SHP77 treated with DMSO at 0.1 percent for 48 hours (cell line): ENCODE measurements around the gene EXOC6.
A peak's percentile ranks its signal among the peaks of the same experiment; 100 is the strongest.

ENCODE experiments used
- DNase-seq: peaks from one replicate; lab custom pipeline; 2025; lab: John Stamatoyannopoulos, UW

EXOC6 gene

GRCh38 chr10:92832998-92833650 is 15.2 kb upstream of the EXOC6 start:
- DNase-seq, result no peak

DNA sequence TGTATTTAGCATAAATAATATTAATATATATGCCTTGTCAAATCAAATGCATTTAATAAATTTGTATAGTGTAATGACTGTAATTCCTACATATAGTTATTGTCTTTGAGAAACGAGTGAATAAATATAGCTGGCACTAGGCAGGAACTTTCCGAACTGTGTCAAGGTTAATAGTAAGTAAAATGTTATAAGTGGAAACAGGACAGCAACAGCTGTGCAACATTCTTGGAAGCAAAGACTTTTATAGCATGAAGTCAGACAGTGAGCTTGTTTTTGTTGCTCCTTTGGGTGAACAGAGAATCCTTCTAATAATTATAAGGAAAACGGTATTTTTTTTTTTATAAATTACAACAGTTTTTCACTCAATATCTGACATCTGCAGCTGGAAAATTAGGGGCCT is 14.0 kb upstream of the EXOC6 start:
- DNase-seq, result no peak

DNA sequence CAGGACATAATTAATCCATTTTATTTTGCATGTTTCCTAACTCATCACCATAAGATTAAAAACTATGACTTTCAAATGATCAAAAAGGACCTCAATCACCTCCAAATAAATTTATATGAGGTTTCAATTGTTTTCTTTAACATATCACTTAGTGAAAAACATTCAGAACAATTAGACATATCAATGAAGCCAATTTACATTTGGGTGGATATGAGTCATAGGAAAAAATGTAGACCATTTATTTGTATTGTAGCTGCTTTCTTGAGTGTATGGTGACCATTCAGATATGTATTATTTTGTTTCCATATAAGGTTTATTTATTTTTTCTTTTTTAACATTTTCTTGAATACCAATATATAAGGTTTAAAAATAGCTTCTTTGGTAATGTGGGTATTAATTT is 13.3 kb upstream of the EXOC6 start:
- no peak for DNase-seq

DNA sequence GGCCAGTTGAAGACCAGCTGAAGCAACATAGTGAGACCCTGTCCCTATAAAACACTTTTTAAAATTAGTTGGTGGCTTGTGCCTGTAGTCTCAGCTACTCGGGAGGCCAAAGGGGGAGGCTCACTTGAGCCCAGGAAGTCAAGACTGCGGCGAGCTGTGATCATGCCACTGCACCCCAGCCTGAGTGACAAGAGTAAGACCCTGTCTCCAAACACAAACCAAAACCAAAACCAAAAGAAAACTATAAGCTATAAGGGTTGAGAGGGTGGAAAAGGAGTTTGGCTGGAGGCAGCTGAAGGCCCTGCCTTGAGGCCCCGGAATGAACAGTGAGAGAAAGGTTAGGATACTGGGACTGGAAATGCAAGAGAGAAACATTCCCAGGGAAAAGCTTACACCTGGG is 10.9 kb upstream of the EXOC6 start:
- DNase-seq, result no peak

GRCh38 chr10:92839191-92840085 is 8.9 kb upstream of the EXOC6 start:
- peak; percentile 5 for DNase-seq

DNA sequence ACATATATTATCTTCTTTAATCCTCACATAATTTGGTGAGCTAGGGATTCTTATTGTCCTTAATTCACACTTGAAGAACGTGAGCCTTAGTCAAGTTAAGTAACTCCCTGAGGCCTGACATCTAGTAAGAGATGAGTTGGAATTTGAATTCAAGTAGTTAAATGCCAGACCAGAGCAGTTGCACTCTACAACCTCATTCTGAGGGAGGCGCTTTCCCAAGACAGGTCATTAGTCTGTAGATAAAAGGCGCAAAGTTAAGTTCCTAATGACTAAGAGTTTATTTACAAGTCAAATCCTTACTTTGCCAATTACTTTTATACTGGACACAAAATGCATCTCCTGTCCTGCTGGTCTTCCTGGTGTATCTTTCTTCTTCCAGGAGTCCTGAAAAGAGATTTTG is 3.6 kb upstream of the EXOC6 start:
- no peak for DNase-seq

DNA sequence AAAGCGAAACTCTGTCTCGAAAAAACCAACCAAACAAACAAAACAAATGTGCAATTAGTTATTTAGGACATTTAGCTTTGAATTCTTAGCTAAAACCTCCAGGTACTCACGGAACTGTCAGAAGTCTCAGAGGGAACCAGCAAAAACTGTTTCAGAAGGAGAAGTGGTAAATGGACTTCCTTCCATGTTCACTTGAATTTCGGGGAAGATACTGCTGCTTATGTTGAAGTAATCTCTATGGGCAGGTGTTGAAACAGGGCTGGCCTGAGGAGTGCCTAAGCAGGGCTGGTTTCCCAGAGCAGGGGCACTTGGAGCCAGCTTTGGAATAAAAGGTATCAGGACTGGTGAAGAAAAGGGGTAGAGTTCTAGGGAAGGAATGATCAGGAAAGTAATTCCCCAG is 2.4 kb upstream of the EXOC6 start:
- DNase-seq, result no peak

GRCh38 chr10:92846344-92846743 is 2.0 kb upstream of the EXOC6 start:
- no peak for DNase-seq

DNA sequence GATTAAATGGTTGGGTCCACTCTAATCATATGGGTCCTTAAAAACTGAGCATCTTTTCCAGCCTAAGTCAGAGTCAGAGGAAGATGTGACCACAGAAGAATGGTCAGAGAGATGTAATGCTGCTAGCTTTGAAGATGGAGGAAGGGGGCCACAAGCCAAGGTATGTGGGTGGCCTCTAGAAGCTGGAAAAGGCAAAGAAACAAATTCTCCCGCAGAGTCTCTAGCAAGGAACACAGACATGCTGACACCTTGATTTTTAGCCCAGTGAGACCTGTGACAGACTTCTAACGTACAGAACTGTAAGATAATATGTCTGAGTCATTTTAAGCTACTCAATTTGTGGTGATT is 1.5 kb upstream of the EXOC6 start:
- no peak for DNase-seq

DNA sequence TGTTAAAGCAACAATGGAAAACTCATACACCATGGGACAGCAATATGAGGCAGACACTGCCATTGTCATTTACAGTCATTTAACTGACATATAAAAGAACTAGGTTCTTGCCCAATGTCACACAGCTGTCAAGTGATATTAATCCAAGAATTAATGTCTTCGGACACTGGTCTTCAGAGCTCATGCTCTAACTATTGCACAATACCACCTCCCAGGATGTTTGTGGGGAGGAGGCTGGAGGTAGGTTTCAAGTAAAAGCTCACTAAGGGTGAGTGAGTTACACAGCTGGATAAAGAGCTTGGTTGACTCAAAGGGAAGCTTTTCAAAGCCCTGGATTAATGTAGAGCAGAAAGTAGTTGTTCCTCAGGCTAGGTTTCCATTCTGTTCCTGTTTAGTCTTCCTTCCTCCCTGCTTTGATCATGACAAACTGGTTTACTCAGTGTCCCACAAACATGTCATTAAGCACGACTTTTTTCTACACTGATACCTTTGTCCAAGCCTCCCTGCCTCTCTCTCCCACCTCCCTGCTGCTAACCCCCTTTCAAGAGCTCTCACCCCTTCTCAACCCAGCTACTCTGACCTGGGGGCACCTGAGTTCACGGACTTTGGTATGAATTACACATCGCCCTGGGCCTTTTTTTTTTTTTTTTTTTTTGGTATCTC is 987 bp upstream of the EXOC6 start:
- DNase-seq, result no peak

- peak; percentile 62 for DNase-seq
Observed at GRCh38 chr10:92848037-92848440, 281 bp upstream of the EXOC6 start.

DNA sequence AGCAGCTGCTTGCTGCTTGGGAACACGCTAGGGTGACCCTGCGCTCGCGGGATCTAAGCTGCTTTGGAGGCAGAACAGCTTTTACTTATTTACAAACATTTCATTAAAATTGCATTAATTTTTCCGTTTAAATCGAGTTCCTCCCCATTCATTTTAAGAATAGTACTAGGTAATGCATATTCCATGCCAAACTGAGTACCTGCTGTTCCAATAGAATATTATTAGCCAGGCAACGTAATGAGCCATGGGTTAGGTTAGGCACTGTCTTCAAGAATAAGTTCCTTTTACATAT is 860 bp downstream of the EXOC6 start:
- DNase-seq, result no peak

GRCh38 chr10:92849576-92850090 is 1.3 kb downstream of the EXOC6 start:
- no peak for DNase-seq

GRCh38 chr10:92850185-92850584 is 1.9 kb downstream of the EXOC6 start:
- DNase-seq, result no peak

- DNase-seq, result no peak
Observed at GRCh38 chr10:92851003-92851402, 2.7 kb downstream of the EXOC6 start.

GRCh38 chr10:92855560-92855959 is 7.2 kb downstream of the EXOC6 start:
- DNase-seq, result no peak

DNA sequence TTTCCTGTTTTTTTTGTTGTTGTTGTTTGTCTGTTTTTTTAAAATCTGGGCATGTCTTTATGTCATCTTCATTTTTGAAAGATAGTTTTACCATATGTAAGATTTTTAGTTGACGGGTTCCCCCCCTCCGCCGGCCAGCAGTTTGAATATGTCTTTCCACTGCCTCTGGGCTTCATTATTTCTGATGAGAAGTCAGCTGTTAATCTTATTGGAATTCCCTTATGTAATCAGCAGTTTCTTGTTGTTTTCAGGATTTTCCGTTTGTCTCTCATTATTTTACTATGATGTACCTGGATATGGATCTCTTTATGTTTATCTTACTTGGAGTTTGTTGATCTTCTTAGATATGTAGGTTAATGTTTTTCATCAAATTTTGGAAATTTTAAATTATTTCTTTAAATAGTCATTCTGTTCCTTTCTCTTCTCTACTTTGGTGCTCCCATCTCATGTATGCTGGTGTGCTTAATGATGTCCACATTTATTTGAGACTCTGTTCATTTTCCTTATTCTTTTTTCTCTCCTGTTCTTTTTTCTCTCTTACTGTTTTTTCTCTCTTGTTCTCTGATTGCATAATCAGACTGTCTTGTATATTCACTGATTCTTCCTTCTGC is 9.7 kb downstream of the EXOC6 start:
- no peak for DNase-seq

DNA sequence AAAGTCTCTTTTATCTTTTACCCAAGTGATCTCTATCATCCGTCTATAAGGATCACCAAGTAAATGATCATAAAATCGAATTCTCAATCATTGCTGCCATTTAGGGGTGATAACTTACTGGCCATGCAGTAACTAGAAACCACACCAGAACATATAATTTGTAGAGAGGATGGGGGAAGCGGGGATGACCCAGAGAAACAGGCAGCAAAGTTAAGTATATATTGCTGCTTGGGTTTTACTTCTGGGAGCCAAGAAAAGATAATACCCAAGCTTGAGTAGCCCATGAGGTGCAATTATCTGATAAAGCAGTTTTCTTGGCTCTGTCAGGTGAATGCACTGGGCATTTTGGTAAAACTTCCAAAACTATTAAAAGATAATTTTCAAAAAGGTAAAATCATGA is 18.9 kb downstream of the EXOC6 start:
- DNase-seq, result no peak

- no peak for DNase-seq
Observed at GRCh38 chr10:92868036-92868435, 19.7 kb downstream of the EXOC6 start.

DNA sequence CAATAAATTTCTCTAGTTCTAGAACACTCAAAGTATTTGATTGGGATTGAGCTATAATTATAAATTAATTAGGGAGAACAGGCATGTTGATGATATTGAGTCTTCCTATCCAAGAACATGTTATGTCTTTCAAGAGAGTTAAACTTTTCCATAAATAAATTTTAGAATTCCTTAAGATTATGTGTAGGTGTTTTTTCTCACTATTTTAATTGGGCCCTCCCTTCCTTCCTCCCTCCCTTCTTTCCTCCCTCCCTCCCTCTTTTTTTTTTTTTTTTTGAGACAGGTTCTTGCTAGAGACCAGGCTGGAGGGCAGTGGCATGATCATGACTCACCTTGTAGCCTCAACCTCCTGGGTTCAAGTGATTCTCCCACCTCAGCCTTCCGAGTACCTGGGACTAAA is 20.2 kb downstream of the EXOC6 start:
- no peak for DNase-seq

GRCh38 chr10:92873029-92873428 is 24.7 kb downstream of the EXOC6 start:
- no peak for DNase-seq

- no peak for DNase-seq
Observed at GRCh38 chr10:92876509-92877036, 28.3 kb downstream of the EXOC6 start.
